HG03575 (cell line): ENCODE data around the gene FAM170B.

Experiments used
- ATAC-seq: cut with Tn5 transposase; IDR thresholded peaks from one replicate; pipeline ENCODE4 v1.9.1; 2021; ENCODE audit not compliant: unreplicated experiment, insufficient number of reproducible peaks, low FRiP score; ENCODE audit errors: extremely low read depth

FAM170B gene

DNA sequence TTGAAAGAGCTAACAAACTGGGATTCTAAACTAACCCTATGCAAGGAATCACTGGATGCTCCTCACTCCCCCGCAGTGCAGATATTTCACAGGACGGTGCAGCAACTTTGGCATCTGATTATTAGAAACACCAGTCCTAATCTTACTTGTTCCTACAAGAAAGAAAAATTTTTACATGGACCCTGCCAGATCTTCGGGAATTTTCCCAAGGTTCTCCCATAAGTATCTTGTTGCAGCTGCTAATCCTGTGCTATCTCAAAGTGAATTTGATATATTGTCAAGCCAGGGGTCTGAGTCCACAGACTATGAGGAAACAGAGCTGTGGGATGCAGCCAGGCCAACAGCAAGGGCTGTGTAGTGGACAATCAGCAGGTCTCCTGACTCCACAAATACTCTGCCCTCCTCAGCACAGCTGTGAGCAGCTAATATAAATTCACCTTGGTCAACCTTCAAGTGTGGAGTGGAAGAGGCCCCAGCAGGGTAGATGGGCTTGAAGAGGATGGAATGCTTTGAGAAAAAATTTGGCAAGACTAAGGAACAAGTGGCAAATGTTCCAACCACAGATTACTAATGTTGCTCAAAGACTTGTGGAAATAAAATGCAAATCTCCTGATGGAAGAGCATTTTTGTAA is 44.1 kb downstream of the FAM170B start:
- ATAC-seq: no peak

GRCh38 chr10:49089152-49089551 is 44.7 kb downstream of the FAM170B start:
- ATAC-seq: no peak

DNA sequence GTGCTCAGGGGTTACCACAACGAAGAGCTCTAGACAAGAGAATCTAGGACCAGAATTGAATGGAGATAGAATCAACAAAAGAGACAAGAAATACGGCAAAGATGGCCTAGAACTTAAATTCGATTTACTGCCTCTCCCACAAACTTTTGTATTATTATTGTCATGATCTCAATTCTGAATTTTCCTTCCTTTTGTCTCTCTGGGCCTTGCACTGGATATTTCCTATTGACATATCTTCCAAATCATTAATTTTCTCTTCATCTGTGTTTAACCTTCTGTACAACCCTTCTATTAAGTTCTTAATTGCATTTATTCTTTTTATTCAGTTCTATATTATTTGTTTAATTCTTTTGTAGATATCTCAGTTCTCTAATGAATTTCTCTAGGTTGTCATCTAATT is 46.9 kb downstream of the FAM170B start:
- no peak for ATAC-seq

GRCh38 chr10:49083261-49083660 is 50.6 kb downstream of the FAM170B start:
- no peak for ATAC-seq

- ATAC-seq: no peak
These were observed 51.1 kb downstream of the FAM170B start for GRCh38 chr10:49082766-49083165.

GRCh38 chr10:49081547-49082275 is 52.1 kb downstream of the FAM170B start:
- no peak for ATAC-seq
